ENCODE results near the gene TPCN2. TPM values are rescaled to one million over a fixed set of nuclear protein-coding genes. Genes with fewer than 3 reads are reported as not detected.

Gene TPCN2
- polyA plus RNA-seq, 3 donors: 29.3 to 52.8 (median 31.5) TPM

- peaks cover 4% of the 10 kb centered on the region for H3K4me1 Mint-ChIP-seq
- no peaks in the 10 kb centered on the region for H3K4me1 ChIP-seq (ENCODE audit: control insufficient read depth in 1 of 2, insufficient read depth in 2 of 2, low read length in 2 of 2)
Measured at GRCh38 chr11:69095300-69095699, 46.6 kb downstream of the TPCN2 start.

GRCh38 chr11:69096473-69096872, 47.7 kb downstream of the TPCN2 start:
- Histone ChIP-seq H3K4me3 (replicated peaks in 1 of 3; ENCODE audit: low read depth in 2 of 3, low read length in 3 of 3) (no peak overlapping the region), H4K20me1 (ENCODE audit: insufficient read depth, low read length) (peaks cover 72% of the 10 kb centered on the region), H3K79me2 (ENCODE audit: insufficient read depth, low read length) (no peaks in the 10 kb centered on the region), H3K27ac (ENCODE audit: low read depth in 1 of 2, low read length in 2 of 2) (no peak overlapping the region), H3K27me3 (ENCODE audit: control insufficient read depth in 2 of 2, insufficient read depth in 2 of 2, low read length in 2 of 2) (peaks cover 0 to 3% of the 10 kb centered on the region in 2 donors), H3K4me1 (ENCODE audit: control insufficient read depth in 1 of 2, insufficient read depth in 2 of 2, low read length in 2 of 2) (no peaks in the 10 kb centered on the region), H3K9ac (ENCODE audit: insufficient read depth, low read length, poor library complexity, severe bottlenecking) (no peak overlapping the region), H2AFZ (ENCODE audit: insufficient read depth, low read depth, low read length, poor library complexity, severe bottlenecking) (no peak overlapping the region), H3K36me3 (replicated peaks in 1 of 2; ENCODE audit: control insufficient read depth in 1 of 2, insufficient read depth in 2 of 2, low read length in 2 of 2) (peaks cover 14 to 20% of the 10 kb centered on the region in 2 donors), H3K4me2 (replicated peaks; ENCODE audit: extremely low read depth, low read length, poor library complexity, severe bottlenecking) (no peak overlapping the region), H3K9me3 (replicated peaks in 1 of 2; ENCODE audit: control insufficient read depth in 1 of 2, insufficient read depth in 1 of 2, low read length in 2 of 2) (no peaks in the 10 kb centered on the region)
- Mint-ChIP-seq H3K27me3 (ENCODE audit: low read depth in 3 of 3) (peaks cover 7 to 24% (median 10%) of the 10 kb centered on the region in 3 donors), H3K4me1 (peaks cover 4% of the 10 kb centered on the region), H3K4me3 (no peak overlapping the region), H3K9me3 (peaks cover 0 to 3% (median 0%) of the 10 kb centered on the region in 7 donors), H3K36me3 (peaks cover 18% of the 10 kb centered on the region in 2 donors), H3K27ac (no peak overlapping the region)
- no peak for DNase-seq
- 96% methylated on average over 13 of the region's 13 CpGs for WGBS (ENCODE audit: insufficient coverage)
- TF ChIP-seq, protein P1, sequence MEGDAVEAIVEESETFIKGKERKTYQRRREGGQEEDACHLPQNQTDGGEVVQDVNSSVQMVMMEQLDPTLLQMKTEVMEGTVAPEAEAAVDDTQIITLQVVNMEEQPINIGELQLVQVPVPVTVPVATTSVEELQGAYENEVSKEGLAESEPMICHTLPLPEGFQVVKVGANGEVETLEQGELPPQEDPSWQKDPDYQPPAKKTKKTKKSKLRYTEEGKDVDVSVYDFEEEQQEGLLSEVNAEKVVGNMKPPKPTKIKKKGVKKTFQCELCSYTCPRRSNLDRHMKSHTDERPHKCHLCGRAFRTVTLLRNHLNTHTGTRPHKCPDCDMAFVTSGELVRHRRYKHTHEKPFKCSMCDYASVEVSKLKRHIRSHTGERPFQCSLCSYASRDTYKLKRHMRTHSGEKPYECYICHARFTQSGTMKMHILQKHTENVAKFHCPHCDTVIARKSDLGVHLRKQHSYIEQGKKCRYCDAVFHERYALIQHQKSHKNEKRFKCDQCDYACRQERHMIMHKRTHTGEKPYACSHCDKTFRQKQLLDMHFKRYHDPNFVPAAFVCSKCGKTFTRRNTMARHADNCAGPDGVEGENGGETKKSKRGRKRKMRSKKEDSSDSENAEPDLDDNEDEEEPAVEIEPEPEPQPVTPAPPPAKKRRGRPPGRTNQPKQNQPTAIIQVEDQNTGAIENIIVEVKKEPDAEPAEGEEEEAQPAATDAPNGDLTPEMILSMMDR (IDR thresholded peaks at IDR 0.05): no peak
- intact Hi-C loops (cut with micrococcal nuclease): no loop called here

More at GRCh38 chr11:69095300-69095699, 46.6 kb downstream of the TPCN2 start:
- Histone ChIP-seq H3K79me2 (ENCODE audit: insufficient read depth, low read length) (no peaks in the 10 kb centered on the region), H3K27ac (ENCODE audit: low read depth in 1 of 2, low read length in 2 of 2) (no peak overlapping the region), H3K4me2 (replicated peaks; ENCODE audit: extremely low read depth, low read length, poor library complexity, severe bottlenecking) (no peak overlapping the region), H3K36me3 (replicated peaks in 1 of 2; ENCODE audit: control insufficient read depth in 1 of 2, insufficient read depth in 2 of 2, low read length in 2 of 2) (peaks cover 20 to 26% of the 10 kb centered on the region in 2 donors), H3K9ac (ENCODE audit: insufficient read depth, low read length, poor library complexity, severe bottlenecking) (no peak overlapping the region), H2AFZ (ENCODE audit: insufficient read depth, low read depth, low read length, poor library complexity, severe bottlenecking) (no peak overlapping the region), H3K4me3 (replicated peaks in 1 of 3; ENCODE audit: low read depth in 2 of 3, low read length in 3 of 3) (no peak overlapping the region), H3K27me3 (ENCODE audit: control insufficient read depth in 2 of 2, insufficient read depth in 2 of 2, low read length in 2 of 2) (peaks cover 0 to 3% of the 10 kb centered on the region in 2 donors), H3K9me3 (replicated peaks in 1 of 2; ENCODE audit: control insufficient read depth in 1 of 2, insufficient read depth in 1 of 2, low read length in 2 of 2) (no peaks in the 10 kb centered on the region), H4K20me1 (ENCODE audit: insufficient read depth, low read length) (peaks cover 70% of the 10 kb centered on the region)
- H3K36me3 Mint-ChIP-seq: peaks cover 23 to 24% of the 10 kb centered on the region in 2 donors
- DNase-seq: no peak
- 95% methylated on average over 8 of the region's 10 CpGs for WGBS (ENCODE audit: insufficient coverage)
- intact Hi-C loops (cut with micrococcal nuclease): no loop called here
- TF ChIP-seq, protein P1 (IDR thresholded peaks at IDR 0.05): no peak
- no peak overlapping the region for H3K4me3 Mint-ChIP-seq
- peaks cover 5 to 19% (median 10%) of the 10 kb centered on the region in 3 donors for H3K27me3 Mint-ChIP-seq (ENCODE audit: low read depth in 3 of 3)
- H3K27ac Mint-ChIP-seq: peak overlapping the region in 1 of 7 donors; percentile 19
- peaks cover 0 to 3% (median 0%) of the 10 kb centered on the region in 7 donors for H3K9me3 Mint-ChIP-seq
